HG03575 (cell line): Measurements from ENCODE around the gene SETMAR.

Experiments used
- ATAC-seq: cut with Tn5 transposase; IDR thresholded peaks from one replicate; pipeline ENCODE4 v1.9.1; 2021; ENCODE audit not compliant: unreplicated experiment, insufficient number of reproducible peaks, low FRiP score; ENCODE audit errors: extremely low read depth

SETMAR gene

GRCh38 chr3:4340411-4341335, 37.5 kb downstream of the SETMAR start:
- ATAC-seq = no peak

- no peak for ATAC-seq
Observed at GRCh38 chr3:4341336-4341675, 38.1 kb downstream of the SETMAR start.

GRCh38 chr3:4343258-4343657, 40.1 kb downstream of the SETMAR start:
- no peak for ATAC-seq

- ATAC-seq = no peak
Observed at GRCh38 chr3:4350789-4351163, 47.6 kb downstream of the SETMAR start.

- no peak for ATAC-seq
Observed at GRCh38 chr3:4351164-4351855, 48.1 kb downstream of the SETMAR start.

GRCh38 chr3:4351872-4352271, 48.7 kb downstream of the SETMAR start:
- no peak for ATAC-seq

- no peak for ATAC-seq
Observed at GRCh38 chr3:4355401-4356219, 52.4 kb downstream of the SETMAR start.

- no peak for ATAC-seq
Observed at GRCh38 chr3:4356220-4356540, 53.0 kb downstream of the SETMAR start.

GRCh38 chr3:4356546-4357410, 53.6 kb downstream of the SETMAR start:
- ATAC-seq = no peak

GRCh38 chr3:4358273-4358672, 55.1 kb downstream of the SETMAR start:
- ATAC-seq = no peak

- no peak for ATAC-seq
Observed at GRCh38 chr3:4359805-4360502, 56.8 kb downstream of the SETMAR start.

- no peak for ATAC-seq
Observed at GRCh38 chr3:4360817-4361216, 57.6 kb downstream of the SETMAR start.

GRCh38 chr3:4362523-4362922, 59.4 kb downstream of the SETMAR start:
- ATAC-seq = no peak
